HCEC 1CT (cell line): ENCODE data around the gene ZCCHC14.

Experiments used
- DNase-seq: peaks from one replicate; pipeline ENCODE4 v3.0.0-alpha.2; 2017

The ZCCHC14 gene

DNA sequence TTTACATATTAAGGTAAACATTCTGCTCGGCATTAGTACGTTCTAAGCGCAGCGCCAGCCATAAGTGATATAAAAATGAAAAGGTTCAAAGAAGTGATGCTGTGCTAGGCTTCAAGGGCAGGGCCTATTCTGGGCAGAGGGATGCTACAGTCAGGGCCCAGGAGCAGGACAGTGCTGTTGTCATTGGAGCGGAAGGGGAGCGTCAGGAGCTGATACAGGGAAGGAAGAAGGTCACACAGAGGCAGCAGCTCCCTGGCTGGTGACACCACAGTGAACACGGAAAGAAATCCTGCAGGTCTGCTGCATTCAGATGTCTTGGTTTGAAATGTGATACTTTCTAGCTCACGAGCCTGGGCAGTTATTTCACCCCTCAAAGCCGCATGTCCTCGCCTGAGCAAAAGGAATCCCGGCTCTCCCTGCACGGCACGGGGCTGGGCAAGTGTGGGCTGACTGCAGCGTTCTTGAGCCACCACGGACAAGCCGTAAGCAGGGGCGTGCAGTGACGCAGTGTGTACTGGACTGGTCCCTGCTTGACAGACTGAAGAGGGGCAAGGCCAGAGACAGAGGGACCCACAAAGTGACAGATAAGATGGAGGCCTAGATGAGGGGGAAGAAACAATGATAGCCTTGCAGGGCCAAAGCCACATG is 41.1 kb downstream of the ZCCHC14 start:
- no peak for DNase-seq

DNA sequence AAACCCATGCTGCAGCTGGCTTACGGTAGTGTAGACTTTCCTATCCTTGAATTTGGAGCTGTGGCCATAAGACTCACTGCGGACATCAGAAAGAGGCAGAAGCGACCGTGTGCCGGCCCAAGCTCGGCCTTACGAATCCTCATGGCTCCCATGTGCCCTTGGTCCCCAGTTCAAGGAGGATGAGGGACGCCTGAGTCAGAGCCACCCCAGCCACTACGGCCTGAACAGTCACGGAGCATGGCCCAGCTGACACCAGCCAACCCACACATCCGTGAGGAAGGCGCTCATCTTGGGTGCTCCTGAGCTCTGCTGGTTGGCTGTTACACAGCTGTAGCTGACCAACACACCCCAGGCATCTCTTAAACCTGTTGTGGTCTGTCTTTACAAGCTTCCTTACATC is 44.0 kb downstream of the ZCCHC14 start:
- no peak for DNase-seq

DNA sequence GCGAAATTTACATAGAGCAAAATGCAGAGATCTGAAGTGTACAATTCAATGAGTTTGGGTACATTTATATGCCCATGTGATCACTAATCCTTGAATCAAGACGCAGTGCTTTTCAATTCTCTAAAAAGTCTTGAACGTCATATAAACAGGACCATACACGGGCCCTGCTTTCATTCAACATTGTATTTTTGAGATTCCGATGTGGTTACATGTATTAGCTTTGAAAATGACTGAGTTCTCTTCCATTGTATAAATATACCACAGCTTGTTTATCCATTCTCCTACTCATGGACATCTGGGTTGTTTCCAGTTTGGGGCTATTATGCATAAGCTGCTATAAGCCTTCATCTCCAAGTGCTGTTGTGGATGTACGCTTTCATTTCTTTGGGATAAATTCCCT is 45.5 kb downstream of the ZCCHC14 start:
- peak; percentile 85 for DNase-seq

DNA sequence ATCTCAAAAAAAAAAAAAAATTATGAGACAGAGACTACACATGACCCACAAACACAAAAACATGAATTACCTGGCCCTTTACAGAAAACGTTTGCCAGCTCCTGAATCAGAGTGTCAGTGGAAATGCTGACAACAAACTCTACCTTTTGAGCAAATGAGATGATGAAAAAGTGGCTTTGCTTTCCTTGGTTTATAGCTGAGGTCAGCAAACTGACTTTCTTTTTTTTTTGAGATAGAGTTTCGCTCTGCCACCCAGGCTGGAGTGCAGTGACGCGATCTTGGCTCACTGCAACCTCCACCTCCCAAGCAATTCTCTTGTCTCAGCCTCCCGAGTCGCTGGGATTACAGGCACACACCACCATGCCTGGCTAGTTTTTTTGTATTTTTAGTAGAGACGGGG is 46.3 kb downstream of the ZCCHC14 start:
- DNase-seq = no peak

DNA sequence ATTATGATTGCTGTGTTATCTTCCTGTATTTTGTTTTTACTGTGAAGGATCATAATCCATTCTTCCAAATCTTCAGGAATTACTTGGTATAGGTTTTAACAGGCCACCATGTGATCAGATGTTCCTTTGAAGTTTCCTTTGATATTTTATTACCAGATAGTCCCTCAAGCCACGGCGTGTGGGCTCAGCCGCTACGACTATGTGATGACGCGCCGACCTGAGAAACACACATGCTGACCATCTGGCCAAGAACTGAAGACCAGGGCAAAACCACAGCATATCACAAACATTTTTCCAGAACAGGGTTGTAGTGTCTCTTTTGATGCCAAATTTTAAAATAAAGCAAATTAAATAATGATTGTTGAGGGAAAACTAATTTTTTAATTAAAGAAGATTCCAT is 47.3 kb downstream of the ZCCHC14 start:
- peak; percentile 51 for DNase-seq

DNA sequence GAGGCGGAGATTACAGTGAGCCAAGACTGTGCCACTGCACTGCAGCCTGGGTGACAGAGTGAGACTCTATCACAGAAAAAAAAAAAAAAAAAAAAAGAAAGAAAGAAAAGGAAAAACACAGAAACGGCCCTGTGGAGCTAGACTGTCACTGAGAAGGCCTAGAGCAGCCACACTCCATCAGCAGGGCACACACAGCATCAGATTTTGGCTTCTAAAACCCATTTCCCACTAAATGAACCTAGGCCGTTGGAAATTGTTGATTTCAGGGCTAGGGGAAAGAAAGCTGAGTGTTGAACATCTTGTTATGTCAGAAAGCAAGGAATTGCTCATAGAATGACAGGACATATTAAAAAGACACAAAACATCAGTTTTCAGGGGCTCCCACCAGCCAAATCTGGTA is 48.9 kb downstream of the ZCCHC14 start:
- DNase-seq = no peak

DNA sequence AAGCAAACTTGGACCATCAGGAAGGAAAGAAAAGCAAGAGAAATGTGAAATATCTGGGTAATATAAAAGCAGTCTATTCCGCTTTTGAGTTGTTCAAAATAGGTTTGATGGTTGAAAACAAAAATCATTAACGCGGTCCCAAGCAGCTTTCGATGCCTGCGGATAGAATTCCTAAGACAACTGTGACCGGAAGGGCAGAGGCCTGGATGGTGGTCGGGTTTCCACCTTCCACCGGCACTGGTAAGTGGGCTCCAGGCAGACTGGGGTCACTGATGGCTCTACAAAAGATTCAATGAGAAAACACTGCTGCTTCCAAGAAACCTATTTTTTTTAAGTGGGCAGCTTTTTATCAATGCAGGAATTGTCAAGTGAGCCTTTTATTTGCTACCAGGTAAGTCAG is 49.8 kb downstream of the ZCCHC14 start:
- no peak for DNase-seq

DNA sequence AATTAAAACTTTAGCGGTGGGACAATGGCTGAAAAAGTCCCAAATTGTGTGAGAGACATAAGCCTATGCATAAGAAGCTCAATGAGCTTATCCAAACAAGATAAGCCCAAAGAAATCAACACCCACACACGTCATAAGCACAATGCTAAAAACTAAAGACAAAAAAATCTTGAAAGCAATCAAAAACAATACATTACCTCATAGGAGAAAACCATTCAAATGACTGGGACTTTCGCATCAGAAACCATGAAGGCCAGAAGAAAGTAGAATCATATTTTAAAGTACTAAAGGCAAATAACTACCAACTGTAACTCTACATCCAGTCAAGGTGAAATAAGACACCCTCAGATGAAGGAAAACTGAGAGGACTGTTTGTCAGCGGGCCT is 50.2 kb downstream of the ZCCHC14 start:
- no peak for DNase-seq

DNA sequence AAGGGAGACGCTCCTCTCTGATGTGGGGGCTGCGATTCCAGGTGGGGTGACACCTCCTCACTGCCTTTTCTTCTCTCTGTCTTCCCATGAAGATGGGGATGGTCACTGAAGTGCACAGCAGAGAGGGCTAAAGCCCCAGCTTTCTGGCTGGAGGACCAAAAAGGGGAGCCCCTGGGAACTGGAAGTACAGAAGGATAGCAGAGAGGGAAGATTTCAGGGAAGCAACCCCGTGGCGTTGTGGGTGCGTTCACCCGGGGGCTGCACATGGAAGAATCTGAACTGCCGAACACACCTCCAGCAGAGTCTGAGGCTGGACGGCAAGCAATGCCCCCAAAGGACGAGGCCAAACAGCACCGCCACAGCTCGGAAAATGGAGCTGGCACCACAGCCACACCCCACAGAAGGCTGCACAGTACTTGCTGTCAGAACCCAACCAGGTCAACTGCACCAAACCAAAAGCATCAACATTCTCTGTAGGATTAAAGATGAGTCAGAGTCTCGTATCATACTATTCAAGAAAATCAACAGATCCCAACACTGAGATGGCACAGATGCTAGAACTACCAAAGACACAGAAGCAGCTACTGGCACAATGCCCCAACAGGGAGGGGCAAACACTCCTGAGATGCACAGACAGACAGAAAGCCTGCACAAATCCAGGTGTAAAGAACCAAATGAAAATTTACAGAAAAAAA is 50.8 kb downstream of the ZCCHC14 start:
- DNase-seq = peak; percentile 59

DNA sequence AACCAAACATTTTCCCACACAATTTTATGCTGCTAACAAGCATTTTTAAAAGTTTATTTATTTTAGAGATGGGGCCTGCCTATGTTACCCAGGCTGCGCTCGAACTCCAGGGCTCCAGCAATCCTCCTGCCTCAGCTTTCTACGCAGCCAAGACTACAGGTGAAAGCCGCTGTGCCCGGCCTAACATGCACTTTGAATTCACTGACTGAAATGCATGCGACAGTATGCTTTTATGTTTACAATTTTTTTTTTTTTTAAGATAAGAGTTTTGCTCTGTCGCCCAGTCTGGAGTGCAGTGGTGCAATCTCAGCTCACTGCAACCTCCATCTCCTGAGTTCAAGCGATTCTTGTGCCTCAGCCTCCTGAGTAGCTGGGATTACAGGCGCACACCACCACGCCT is 52.9 kb downstream of the ZCCHC14 start:
- no peak for DNase-seq

DNA sequence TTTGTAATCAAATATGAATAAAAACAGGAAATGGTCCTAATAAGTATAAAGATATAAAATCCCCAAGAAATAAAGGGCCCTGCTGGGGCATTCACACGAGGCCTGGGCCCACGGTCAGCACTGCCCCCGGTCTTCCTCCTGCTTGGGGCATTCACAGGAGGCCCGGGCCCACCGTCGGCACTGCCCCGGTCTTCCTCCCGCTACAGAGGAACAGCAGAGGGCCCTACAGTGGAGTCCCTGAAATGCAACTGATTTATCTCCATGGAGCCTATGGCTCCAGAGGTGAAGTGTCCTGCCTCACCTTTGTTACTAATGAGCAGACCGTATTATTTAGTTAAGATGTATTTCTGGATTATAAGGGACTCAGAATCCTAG is 54.2 kb downstream of the ZCCHC14 start:
- DNase-seq = no peak

DNA sequence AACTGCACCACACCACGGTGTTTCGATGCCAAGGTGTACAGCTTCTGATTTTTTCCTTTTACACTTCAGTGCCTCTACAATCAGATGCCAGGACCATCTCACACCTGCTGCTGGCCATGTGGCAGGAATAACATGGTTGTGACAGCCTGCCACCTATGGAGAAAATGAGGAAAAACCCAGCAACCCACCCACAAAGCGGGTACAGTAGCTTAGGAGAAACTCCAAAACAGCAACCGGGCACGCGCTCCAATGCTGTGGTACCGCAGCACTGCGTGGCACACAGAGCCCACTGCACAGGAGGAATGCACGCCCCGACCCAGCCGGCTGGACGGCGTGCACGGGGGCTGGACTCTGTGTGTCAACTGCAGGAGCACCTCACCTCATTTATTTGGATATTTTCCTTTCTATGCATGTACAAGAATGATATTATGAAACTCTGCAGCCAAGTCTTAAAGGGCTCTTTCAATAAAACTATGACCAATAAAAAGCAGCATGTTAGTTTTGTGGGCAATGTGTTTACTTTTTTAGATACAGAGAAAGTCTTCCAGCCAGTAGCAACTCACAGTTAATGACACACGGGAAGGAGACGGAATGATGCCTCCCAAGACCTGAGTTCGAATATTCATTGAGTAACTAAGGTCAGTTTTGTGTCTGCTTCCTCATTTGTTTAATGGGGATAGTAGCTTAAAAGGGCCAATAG is 54.8 kb downstream of the ZCCHC14 start:
- DNase-seq = no peak

DNA sequence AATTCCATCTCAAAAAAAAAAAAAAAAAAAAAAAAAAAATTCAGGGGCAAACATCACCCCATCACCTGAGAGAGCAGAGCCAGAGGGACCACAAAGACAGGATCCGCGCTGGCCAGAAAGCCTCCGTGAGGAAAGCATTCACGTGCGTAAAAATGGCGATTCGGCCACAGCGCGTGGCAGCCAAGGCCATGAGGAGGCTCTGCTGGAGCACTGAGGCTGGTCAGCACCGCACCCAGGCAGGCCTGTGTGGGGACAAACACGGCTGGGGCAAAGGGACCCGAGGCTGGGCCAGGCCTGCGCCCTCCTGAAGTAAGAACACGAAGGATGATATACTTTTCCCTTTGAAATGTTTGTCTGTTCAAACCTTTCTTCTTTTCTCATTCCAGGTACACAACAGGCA is 55.5 kb downstream of the ZCCHC14 start:
- no peak for DNase-seq

DNA sequence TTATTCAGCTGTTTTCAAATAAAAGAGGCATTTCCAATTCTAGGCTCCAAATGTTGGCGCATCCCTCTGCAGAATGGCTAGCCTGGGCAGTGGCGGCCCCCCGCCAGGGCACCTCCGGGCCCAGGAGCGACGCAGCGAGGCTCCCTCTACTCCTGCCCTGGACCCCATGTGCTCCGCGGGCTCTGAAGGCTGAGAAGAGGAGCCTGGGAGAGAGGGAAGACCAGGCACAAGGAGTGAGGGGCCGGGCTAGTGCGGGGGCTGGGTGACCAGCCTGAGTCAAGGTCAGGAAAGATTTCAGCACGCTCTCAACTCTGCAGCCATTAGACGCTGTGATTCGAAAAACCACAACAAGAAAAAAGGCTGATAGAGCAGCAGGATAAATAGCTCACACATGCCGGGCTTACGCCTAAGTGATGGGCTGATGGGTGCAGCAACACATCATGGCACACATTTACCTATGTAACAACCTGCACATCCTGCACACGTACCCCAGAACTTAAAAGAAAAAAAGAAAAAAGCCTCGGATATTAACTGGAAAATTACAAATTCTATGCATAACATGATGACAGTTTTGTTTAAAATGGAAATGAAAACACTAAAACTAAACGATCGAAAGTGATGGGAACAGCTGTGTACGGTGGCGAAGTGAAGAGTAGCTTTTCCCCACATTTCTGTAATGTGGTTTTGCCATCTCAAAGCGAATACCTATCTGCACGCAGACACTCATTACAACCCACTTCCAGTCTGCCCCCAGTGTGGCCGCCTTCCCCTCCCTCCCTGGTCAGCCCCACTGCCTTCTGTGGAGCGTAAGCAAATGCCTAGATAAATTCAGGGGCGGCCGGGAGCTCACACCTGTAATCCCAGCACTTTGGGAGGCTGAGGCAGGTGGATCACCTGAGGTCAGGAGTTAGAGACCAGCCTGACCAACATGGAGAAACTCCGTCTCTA is 56.3 kb downstream of the ZCCHC14 start:
- peak; percentile 40 for DNase-seq

DNA sequence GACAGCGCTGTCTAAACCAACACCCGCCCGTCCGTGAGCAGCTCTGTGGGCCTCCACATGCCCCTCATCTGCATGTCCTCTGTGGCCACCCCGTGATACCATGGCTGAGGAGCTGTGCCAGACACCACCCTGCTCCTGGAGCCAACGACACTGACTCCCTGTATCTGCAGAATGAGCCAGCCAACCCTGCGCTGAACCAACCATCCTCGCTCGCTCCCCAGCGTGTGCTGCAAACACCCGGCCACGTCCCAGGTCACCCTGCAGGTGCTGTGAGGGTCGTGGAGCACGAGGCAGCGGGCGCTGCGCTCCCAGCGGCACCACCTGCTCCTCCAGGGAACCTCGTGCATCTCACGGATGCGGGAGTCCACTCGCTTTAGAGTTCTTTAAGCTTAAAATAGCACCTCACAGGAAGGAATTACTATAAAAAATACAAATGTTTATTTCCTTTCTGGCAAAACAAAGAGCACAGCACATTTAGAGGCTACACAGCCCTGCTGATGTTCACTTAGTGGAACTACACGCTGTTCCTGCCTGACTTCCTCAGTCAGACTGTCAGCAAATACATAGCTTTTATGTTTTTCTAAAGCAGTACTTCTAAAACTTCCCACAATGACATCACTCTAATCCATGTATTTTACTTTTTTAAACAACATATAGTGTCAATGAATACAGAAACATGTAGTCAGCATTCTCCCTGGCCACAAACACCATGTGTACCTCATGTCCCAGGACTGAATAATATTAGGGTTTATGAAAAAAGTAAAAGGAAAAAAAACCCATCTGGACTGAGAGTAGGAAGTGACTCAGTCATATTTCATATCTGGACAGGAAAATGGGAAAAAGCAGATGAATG is 57.2 kb downstream of the ZCCHC14 start:
- peak; percentile 97 for DNase-seq

DNA sequence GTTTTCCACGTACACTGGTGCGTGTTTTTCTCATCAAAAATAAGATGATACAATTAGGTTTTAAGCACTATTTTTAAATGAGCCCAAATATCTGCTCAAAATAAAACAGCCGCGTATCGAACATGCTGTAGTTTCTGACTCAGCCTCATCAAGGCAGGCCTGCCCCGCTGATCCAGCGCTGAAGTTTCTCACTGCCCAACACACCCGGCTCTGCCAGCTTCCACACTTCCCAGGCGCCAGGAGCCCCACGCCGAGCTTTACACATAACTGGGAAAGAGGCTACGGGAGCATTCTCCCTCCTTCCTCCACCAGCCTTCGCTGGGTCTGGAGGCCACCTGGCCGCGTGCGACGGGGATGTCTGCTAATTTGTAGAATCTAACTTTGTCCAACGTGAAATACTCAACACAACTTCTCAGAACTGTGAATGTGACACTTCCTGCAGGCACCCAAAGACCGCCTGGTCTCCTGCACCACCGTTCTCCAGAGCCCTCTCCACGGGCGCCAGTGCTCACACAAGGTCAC is 58.6 kb downstream of the ZCCHC14 start:
- no peak for DNase-seq

DNA sequence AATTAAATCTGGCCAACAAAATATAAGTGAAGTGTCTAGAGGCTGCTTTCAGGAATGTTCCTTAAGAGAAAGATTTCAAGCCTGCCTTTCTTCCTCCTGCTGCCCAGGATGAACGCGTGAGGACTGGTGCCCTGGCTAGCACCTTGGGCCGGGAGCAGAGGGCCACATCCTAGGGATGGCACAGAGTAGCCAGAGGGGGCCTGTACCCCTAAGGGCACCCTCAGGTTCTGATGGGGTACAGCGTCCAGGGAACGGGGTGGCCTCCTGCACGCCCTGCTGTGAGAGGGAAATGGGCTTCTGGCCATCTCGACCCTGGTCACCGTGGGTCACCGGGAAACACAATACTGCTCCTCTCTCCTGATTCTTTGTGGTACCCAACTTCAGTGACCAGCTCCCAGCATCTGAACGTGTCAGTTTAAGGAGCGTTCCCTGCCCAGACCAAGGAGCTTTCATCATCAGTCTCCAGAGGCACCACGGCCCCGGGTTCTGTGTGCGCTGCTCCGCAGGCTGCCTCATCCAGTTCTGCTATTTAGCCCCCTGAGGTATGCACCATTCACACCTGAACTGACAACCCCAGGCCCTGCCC is 60.4 kb downstream of the ZCCHC14 start:
- DNase-seq = no peak

DNA sequence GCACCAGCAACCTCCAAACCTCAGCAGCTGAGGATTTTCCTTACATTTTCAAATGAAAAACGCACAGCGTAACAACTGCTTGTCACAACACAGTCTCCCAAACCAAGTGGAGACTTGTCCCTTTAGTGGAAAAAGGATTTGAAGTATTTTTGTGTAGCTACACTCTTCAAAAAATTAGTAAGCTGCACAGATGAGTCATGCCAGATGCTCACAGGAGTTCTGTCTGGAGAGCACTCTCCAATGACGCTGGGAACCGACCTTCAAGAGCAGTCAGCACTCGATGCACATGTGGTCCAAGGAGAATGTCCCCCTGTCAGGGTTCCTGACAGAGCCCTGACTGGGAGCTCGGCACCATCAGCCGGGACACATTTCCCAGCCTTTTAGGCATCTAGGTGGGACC is 60.9 kb downstream of the ZCCHC14 start:
- DNase-seq = peak; percentile 79

DNA sequence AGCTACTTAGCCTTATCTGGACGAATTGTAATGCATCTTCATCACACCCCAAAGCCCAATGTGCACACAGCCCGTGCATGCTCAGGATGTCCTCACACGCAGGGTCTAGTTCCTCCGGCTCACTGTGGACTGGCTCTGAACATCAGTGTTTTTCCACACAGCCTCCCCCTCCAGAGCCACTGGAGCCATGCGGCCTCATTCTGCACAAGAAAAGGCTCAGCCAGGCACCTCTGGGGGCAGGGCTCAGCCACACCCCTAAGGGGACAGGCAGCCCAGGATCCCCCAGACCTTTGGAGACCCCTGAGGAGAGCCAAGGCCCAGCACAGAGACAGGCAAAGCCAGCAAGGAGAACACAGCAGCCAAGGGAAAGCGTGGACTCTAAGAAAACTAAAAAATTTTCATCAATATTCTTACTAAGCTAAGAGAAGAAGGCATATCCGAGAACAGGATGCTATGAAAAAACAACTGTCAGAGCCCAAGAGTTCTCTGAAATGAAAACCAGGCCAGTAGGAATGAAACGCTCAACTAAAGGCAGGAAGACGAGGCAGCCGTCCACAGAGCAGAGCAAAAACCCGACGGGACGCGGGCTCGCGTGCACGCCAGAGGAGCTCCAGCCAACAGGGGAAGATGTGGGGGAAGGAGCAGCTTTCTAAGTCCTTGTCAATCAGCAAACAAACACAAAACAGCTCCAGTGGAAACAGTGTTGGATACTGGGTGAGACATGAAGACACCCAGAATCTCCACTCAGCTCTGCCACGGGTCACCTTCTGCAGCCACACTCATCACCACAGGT is 66.2 kb downstream of the ZCCHC14 start:
- DNase-seq = no peak

DNA sequence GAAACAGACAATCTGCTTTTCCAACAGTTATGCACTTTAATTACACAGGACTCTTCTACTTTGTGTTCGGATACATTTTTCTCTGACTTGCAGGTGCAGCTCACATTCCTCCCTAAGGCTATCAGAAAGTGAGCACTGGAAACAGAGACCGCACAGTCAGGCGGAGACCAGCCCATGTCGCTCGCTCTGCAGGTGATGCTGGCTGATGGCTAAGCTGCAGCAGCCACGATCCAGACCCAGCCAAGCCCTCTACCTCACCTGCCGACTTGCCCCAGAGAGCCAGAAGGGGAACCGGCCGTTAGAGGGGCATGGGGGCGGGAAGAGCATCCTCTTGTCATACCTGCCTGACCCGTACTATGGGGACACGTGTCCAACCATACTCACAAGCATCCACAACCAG is 66.9 kb downstream of the ZCCHC14 start:
- no peak for DNase-seq

DNA sequence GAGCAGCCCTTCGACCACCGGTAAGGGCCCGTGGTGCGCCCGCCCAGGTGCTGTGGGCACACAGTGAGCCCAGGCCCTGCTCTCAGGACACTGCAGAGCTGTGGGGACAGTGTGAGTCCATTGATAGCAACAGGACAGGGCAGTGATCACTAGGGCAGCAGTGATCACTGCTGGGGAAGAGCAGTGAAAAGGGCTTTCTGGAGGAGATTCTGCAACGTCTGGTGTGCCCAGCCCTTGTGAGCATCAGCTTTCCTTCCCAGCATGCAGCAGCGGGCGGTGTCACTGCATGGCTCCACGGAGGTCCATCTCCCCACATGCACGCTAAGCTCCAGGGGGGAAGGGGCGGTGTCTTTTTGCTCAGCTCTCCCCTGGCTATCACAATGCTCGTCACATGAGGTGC is 68.6 kb downstream of the ZCCHC14 start:
- no peak for DNase-seq
